HK-2 (cell line): Measurements from ENCODE around the gene IARS2.
"Not testable (repeated sequence)": the region's sequence is repeated elsewhere in the genome, so short reads cannot be mapped to it uniquely, and the experiment has no call there.

Source experiments
- DNase-seq: peaks from one replicate; pipeline ENCODE4 v3.0.0-alpha.2; 2018; ENCODE audit not compliant: unreplicated experiment

IARS2 gene

DNA sequence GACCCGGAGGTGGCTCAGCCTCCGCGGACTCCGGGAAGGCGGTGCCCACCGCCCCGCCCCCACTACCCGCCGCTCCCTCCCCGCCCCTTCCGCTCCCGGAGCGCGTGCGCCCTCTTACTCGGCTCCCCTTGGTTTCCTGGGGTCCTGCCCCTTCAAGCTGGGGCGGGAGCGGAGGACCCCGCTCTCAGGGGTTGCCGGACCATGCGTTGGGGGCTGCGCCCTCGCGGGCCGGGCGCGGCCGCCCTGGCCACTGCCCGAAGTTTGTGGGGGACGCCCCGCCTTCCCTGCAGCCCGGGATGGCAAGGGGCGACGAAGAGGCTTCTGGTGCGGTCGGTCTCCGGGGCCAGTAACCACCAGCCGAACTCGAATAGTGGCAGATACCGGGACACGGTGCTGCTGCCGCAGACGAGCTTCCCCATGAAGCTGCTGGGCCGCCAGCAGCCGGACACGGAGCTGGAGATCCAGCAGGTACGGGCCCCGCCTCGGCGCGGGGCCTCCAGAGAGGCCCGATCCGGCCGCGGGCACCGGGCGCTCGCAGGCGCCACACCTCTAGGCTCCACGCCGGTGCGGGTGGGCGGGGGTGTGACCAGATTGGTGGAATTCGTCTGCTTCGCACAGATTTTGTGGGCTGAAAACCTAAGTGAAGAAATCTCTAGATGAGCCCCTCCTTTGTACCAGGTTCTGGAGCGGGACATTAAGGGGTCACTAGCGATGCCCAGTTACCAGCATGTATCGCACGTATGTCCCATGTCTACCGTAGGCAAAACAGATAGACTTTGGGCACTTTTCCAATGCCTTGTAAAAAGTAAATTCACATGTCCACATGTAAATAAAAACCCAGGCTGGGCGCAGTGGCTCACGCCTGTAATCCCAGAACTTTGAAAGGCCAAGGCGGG is at the start of gene IARS2:
TSS of gene IARS2 (plus strand) at position 117 of the 896 bp plus-strand sequence. CDS start at position 202, 85 bp downstream.
- DNase-seq, result peak; percentile 93

DNA sequence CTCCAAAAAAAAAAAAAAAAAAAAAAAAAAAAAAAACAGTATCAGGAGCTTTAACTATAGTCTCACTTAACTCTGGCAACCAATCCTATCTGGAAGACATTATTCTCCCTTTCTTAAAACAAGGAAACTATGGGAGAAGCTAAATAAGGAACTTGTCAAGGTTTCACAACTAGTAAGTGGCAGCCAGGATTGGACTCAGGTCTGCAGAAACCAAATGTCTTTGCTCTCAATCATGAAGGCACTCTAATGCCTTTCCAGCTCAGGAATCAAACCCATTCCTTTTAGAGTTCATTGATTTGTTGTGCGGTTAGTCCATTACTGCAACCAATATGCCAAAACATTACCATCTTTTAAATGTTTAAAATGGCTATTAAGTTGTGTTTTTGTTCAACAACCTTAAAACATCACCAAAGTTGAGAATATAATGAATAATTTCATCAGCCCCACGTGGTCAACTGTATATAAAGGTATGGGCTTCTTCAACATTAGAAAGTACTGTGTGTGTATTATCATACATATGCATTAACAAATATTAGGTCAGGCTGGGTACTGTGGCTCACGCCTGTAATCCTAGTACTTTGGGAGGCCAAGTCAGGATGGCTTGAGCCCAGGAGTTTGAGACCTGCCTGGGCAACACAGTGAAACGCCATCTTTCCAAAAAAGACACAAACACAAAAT is 49.1 kb upstream of the IARS2 start:
- no peak for DNase-seq

GRCh38 chr1:220045356-220046051 is 48.4 kb upstream of the IARS2 start:
- DNase-seq, result no peak

DNA sequence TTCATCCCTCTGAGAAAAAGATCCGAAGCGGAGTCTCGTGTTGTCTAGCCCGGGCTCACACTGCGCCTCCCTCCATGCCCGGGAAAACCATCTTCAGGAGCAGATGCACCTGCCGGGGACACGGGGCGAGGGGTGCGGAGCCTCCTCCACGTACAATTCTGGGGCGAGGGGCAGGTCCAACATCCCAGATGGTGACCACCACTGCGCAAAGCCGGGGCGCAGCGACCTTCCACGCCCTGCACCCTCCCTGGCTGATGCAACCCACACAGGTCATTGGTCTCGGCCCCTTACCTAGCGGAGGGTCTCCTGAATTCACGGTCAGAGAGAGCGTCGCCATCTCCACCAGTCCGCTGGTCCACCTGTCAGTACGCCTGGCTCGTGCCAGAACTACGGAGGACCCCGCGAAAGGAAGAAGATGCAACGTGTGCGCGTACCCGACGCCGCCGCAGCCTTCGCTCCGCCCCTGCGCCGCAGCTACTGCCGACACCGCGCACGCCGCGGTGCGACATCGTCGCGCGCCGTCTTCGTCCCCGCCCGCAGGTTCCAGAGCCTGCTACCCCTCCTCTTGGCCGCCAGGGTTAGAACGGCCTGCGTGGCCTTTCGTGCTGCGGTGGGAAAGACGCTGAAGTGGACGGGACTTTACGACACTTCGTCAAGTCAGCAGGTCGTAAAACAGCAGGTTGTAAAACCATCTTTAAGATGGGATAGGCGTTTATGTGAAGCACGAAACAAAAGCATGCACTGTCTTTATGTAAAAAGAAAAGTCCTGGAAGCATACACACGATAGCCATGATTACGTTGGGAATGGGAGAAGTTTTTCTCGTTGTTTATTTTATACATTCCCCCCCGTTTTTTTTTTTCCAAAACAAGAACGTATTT is 47.6 kb upstream of the IARS2 start, which contains the start of gene EPRS1:
TSS of gene EPRS1 (minus strand) at position 454 of the 879 bp plus-strand sequence. CDS start at position 337, 117 bp downstream.
- DNase-seq, result peak; percentile 97

GRCh38 chr1:220056374-220056773 is 37.6 kb upstream of the IARS2 start:
- DNase-seq, result no peak

DNA sequence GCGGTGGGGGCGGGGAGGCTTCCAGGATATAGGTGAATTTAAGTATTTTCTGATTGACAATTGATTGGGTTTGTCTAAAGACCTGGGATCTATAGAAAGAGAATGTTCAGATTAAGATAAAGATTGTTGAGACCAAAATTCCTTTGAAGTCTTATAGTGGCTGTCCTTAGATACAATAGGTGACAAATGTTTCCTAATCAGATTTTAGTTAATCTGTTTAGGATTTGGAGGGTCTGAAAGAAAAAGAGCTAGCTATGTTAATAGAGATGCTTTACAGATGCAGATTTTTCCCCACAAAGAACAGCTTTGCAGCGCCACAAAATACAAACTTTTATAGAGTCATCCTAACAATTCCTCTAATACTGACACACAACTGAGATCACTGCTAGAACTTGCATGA is 33.1 kb upstream of the IARS2 start:
- DNase-seq, result no peak

GRCh38 chr1:220062629-220063028 is 31.3 kb upstream of the IARS2 start:
- no peak for DNase-seq

- DNase-seq, result no peak
These were observed 26.4 kb upstream of the IARS2 start for GRCh38 chr1:220067269-220068204.

DNA sequence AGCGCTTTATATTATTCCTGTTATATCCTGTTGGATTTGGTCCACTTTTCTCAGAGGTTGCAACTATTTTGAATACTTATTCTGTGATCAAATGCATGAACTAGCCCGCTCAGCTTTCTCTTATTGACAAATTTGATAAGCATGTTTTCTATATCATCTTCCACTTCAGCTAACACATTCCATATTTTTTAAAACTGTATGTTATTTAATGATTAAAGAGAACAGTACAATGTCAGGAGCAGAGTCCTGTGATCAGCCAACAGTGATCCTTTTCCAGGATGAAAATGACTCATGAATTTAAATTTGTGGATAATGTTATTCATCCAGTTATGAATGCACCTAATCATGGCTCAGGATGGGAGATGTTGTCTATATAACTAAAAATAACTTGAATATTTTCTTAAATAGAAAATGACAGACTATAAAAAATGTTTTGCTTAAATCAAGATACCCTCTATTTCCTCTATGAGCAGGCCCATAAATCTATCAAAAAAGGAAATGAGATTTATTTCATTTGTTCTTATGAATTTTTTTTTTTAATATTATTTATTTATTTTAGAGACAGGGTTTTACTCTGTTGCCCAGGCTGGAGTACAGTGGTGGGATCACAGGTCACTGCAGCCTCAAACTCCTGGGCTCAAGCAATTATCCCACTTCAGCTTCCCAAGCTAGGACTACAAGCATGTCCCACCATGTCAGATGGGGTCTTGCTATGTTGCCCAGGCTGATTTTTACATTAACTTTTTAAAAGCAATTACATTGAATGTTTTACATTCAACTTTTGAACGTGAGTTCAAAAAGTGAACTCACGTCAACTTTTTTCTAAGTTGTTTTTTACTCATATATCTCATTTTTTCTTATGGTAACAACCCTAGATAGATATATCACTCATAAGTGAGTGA is 16.8 kb upstream of the IARS2 start:
- DNase-seq, result no peak

DNA sequence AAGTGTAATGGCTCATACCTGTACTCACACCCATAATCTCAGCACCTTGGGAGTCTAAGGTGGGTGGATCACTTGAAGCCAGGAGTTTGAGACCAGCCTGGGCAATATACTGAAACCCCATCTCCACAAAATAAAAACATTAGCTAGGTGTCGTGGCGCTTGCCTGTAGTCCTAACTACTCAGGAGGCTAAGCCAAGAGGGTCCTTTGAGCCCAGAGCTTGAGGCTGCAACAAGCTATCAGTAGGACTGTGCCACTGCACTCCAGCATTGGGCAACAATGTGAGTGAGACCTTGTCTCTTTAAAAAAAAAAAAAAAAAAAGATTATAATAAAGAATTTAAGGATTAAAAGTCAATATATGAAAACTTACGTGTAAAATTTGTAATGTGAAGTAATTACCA is 16.0 kb upstream of the IARS2 start:
- DNase-seq, result no peak

DNA sequence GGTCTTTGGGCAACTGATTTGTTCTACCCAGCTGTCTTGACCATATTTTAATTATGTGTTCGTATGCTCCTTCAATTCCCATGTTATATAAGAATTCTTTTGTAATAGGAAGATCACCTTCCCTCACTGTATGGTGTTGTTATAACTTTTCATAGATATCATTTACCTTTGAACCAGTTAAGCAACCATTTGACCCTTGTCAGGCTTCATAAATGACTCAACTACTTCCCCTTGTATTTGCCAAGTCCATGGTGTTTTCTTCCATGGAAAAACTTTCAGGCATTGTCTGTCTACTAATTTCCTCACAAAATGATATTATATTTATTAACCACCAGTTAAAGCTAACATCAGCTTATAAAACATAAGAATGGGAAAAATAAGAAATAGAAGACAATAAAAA is 9.5 kb upstream of the IARS2 start:
- DNase-seq, result no peak

DNA sequence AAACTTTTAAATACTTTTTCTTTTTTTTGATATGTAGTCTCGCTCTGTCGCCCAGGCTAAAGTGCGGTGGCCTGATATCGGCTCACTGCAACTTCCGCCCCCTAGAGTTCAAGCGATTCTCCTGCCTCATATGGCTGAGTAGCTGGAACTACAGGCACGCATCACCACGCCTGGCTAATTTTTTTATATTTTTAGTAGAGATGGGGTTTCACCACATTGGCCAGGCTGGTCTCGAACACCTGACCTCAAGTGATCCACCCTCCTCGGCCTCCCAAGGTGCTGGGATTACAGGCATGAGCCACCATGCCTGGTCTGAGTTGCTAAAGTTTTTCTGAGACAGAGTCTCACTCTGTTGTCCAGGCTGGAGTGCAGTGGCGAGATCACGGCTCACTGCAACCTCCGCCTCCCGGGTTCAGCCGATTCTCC is 7.7 kb upstream of the IARS2 start:
- DNase-seq, result not testable (repeated sequence)

DNA sequence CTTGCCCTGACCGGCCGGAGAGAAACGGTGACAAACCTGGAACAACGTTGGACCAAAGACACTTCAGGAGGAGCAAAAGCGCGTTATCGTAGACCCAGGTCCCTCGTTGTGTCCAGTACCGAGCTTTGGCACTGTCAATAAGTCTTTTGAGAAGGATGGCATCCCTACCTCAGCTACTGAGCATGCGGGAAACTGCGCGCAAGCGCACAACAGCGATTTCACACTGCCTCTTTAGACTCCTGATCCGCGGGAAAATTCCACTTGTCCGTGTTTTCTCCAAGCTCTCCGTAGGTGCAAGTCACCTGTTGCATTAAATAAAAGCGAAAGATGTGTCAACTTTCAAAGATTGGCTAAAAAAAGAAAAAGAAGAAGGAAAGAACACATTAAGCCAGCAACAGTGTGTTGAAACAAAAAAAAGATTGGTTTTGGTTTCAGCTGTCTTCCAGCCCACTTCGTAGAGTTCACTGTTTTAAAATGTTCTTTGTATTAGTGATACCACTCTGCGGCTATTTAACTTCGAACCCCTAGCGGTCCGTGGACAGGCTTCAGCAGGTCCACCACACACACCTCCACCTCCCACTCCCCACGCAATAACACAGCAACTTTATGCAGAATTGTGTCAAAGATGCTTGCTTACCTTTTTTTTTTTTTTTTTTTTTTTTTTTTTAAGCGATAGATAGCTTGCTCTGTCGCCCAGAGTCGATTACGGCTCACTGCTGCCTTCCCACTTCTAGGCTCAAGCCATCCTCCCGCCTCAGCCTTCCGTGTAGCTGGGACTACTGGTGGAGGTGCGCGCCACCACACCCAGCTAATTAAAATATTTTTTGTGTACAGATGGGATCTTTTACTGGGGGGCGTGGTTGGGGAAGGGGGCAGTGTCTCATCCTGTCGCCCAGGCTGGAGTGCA is 4.0 kb upstream of the IARS2 start, which contains the start of gene BPNT1:
TSS of gene BPNT1 (minus strand) at position 139 of the 907 bp plus-strand sequence. CDS start 9,942 bp downstream, outside the sequence.
- DNase-seq, result peak; percentile 99

- DNase-seq, result no peak
These were observed 1.2 kb upstream of the IARS2 start for GRCh38 chr1:220092694-220093093.

DNA sequence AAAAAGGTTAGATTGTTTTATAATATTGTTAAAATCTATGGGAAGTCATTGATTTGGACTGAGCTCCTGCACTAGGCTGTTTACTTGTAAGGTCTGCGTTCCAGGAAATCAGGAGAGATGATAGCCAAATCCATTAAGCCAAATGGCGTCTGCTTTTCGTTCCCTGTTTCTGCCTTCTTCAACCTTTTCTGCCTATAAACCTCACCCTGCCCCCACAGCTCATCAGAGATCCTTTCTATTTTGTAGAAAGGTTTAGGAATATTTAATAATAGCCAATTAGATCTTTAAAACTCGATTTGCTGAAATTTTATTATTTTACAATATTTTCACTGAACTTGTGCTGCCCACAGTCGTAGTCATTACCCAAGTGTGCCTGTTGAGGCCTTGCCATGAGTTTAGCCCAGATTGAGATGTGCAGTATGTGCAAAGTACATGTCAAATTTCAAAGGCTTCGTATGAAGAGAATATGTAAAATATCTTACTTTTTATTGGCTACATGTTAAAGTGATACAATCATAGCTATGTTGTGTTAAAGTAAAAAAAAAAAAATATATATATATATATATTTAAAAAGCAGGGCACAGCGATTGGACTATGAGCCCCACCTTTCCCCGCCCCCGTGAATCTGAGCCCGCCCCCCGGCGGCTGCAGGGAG is 444 bp upstream of the IARS2 start:
- DNase-seq, result no peak

DNA sequence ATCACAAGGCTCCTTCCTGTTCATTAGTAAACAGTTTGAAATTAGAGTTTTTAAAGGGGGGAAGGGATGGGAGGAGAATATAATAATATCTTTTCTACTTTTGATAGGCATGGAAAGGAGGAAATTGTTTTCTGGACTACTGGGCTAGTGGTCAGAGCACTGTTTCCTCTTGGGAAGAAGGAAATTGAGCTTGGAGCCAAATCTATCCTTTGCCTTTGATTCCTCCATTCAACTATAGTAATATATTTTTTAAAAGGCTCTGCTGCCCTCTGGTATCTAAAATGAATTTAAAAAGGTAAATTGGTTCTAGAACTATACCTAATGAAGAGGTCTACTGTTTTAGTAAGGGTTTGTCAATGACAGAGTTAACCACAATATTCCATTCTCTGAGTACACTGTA is 5.9 kb downstream of the IARS2 start:
- DNase-seq, result no peak

- not testable (repeated sequence) for DNase-seq
These were observed 16.5 kb downstream of the IARS2 start for GRCh38 chr1:220110473-220110872.
